Femur (tissue), 1 donor: Measurements from ENCODE around the gene FBXO40.
"Not testable (repeated sequence)": the region's sequence is repeated elsewhere in the genome, so short reads cannot be mapped to it uniquely, and the experiment has no call there.

Experiments
- DNase-seq: peaks from one replicate; pipeline ENCODE4 v3.0.0-alpha.2; 2017

FBXO40 gene, protein sequence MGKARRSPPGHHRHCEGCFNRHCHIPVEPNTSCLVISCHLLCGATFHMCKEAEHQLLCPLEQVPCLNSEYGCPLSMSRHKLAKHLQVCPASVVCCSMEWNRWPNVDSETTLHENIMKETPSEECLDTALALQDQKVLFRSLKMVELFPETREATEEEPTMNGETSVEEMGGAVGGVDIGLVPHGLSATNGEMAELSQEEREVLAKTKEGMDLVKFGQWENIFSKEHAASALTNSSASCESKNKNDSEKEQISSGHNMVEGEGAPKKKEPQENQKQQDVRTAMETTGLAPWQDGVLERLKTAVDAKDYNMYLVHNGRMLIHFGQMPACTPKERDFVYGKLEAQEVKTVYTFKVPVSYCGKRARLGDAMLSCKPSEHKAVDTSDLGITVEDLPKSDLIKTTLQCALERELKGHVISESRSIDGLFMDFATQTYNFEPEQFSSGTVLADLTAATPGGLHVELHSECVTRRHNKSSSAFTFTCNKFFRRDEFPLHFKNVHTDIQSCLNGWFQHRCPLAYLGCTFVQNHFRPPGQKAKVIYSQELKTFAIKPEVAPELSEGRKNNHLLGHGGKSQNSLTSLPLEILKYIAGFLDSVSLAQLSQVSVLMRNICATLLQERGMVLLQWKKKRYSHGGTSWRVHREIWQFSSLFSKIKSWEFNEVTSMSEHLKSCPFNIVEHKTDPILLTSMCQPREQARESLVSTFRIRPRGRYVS

GRCh38 chr3:121592856-121593702 lies at the start of gene FBXO40:
Gene FBXO40 (plus strand): TSS chr3:121593379. CDS start chr3:121620576, 27,197 bp downstream.
- DNase-seq, result peak; percentile 20

DNA sequence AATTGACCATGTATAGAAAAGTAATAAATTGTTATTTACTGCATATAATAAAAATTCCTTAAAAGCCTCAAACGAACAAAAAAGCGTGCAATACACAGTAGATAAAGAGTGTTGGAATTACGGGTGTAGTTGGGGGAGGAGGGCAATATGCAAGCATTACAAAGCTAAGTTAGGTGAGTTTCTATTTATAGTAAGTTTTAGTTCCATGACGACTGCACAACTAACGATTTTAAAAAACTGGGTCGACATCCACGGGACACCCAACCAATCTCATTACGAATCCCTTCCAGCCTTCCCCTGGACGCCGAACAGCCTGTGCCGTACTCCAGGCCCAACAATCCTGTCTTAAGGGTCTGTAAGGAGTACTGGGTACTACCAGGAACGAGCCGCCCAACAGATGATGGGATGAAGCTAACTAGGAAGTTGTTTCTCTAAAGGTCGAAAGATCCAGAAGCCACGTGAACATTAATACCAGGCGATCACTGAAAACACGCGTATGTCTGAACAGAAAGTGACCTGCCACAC lies 48.1 kb upstream of the FBXO40 start:
- DNase-seq, result peak; percentile 21

GRCh38 chr3:121545574-121546455 lies 47.4 kb upstream of the FBXO40 start, which contains the start of gene POLQ:
Gene POLQ (minus strand): TSS chr3:121545988. CDS start chr3:121545877, 111 bp downstream.
- peak; percentile 95 for DNase-seq

- no peak for DNase-seq
Observed at GRCh38 chr3:121552379-121552778, 40.8 kb upstream of the FBXO40 start.

- no peak for DNase-seq
Observed at GRCh38 chr3:121552797-121553196, 40.4 kb upstream of the FBXO40 start.

DNA sequence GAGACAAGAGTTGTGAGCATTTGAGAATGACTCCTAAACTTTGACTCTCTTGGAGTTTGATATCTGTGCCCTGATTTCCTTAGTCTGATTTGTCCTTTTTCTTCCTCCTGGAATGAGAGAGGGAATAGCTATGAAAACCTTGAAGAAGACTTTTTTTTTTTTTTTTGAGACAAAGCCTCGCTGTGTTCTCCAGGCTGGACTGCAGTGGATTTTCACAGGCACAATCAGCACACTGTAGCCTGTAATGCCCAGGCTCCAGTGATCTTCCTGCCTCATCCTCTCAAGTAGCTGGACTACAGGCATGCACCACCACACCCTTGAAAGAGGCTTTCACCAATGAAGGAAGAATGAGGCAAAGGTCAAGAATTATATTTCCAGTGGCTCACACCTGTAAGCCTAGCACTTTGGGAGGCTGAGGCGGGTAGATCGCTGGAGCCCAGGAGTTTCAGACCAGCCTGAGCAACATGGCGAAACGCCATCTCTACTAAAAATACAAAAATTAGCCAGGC lies 35.7 kb upstream of the FBXO40 start:
- no peak for DNase-seq

- no peak for DNase-seq
Observed at GRCh38 chr3:121562148-121562547, 31.0 kb upstream of the FBXO40 start.

DNA sequence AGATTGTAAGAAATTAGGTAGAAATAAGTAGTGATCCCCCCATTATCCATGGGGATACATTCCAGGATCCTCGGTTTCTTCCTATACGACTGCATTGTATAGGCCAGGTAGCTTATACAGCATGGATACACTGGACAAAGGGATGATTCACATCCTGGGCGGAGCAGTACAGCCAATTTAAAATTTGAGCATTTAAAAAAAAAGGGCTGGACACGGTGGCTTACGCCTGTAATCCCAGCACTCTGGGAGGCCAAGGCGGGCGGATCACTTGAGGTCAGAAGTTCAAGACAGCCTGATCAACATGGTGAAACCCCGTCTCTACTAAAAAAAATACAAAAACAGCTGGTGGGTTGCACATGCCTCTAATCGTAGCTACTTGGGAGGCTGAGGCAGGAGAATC lies 26.4 kb upstream of the FBXO40 start:
- DNase-seq, result no peak

DNA sequence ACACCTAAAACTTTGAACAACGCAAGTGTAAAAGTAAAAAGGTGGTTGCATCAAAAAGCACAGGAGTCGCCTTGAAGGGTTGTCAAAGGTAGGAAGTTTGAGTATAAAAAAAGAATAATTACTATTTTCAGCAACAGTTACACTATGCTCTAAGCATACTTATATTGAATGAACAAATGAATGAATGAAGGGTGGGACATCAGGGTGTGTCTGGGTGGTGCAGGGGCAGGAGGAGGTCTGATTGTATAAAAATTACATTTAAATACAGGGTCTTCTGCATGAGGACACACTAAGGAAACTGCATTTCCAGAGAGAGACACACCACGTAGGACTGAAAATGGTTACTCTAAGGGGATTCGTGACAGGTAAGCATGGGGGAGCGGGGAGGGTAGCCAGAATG lies 25.5 kb upstream of the FBXO40 start, which contains the start of gene ARGFX:
TSS of gene ARGFX (plus strand) at position 301 of the 400 bp plus-strand sequence. CDS start 2,765 bp downstream, outside the sequence.
- DNase-seq, result no peak

DNA sequence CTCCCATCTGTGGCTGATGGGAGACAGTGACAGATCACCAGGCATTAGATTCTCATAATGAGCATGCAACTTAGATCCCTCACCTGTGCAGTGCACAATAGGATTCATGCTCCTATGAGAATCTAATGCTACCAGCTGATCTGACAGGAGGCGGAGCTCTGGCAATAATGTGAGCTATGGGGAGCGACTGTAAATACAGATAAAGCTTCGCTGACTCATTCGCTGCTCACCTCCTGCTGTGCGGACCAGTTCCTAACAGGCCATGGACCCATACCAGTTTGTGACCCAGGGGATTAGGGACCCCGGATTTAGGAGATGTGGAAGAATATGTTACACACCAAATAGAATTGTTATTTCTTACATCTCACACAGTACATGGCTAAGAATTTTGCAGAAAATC lies 18.7 kb upstream of the FBXO40 start:
- no peak for DNase-seq

DNA sequence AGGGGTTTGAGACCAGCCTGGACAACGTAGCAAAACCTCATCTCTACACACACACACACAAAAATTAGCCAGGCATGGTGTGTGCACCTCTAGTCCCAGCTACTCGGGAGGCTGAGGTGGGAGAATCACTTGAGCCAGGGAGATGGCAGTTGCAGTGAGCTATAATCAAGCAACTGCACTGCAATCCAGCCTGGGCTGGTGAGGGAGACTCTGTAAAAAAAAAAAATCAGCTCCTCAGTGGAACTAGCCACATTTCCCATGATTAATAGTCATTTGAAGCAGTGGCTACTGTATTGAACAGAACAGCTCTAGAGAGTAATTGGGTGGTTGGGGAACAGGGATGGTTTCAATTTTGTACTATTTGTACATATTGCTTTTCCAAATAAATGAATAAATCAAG lies 11.5 kb upstream of the FBXO40 start:
- no peak for DNase-seq

DNA sequence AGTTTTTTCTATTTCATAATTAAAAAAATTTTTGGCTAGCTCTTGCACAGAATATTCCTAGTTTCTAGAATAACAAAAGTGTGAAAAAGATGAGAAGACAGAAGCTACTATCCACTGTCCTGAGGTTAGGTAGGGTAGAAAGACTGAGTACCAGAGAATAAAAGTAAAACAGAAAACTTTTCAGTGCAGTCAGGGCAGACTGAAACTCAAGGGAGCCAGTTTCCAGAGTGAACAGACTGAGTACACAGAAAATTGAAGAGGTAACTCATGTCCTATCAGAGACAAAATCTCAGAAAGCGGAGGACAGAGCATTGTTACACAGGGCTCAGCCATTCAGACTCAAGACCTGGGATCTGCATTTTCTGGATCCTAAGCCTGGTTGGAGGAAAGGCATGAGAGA lies 8.8 kb upstream of the FBXO40 start:
- DNase-seq, result no peak

GRCh38 chr3:121593806-121594205 lies 627 bp downstream of the FBXO40 start:
- not testable (repeated sequence) for DNase-seq

DNA sequence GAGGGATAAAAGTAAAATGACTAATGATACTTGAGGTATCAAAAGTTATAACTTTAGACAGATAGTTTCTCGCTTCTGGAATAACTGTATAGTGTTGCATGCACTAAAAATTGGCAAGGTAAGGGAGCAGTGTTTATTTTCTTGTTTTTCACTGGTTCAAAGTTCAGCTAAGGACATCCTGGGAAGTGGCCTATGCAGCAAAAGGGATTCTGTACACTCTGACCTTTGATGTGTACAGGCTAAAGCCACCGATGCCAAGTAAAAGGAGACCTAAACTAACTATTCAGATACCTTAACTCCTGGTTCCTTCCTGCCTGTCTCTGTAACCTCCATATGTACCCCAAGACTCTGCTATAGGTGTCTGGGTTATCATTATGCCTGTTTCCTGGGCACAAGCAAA lies 1.7 kb downstream of the FBXO40 start:
- no peak for DNase-seq

DNA sequence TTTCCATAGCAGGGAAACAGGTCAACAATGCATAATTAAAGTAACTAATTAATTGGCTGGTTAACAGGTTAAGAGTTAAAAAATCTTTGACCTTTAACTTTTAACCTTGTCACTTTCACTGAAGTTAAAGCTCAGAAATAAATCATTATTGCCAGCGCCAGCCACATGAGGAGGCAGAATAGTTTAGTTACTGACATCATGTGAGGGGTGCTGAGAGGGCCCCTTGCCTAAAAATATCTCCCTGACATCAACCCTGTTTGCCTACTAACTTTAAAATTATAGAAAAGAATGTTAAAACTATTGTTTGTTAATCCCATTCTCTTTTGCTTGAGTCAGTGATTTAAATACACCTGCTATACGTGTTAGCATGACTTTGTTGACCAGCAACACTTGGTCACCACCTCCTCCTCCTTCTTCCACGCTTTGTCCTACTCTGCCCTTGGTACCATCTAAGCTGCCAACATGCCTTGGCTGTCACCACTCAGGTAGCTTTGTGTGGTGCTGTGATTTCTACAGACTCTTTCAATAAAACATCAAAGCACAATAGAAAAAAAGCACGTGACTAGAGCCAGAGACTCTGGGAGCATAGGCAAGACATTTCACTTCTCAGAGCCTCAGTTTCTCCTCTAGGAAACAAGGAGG lies 2.7 kb downstream of the FBXO40 start:
- no peak for DNase-seq

GRCh38 chr3:121598564-121598963 lies 5.4 kb downstream of the FBXO40 start:
- no peak for DNase-seq

DNA sequence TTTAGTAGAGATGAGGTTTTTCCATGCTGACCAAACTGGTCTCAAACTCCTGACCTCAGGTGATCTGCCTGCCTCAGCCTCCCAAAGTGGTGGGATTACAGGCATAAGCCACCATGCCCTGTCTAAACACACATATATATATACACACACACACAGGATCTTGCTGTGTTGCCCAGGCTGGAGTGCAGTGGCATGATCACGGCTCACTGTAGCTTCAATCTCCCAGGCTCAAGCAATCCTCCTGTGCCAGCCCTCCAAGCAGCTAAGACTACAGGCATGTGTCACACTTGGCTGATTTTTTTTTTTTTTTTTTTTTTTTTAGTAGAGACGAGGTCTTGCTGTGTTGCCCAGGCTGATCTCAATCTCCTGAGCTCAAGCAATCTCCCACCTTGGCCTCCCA lies 6.7 kb downstream of the FBXO40 start:
- DNase-seq, result not testable (repeated sequence)

GRCh38 chr3:121601212-121601812 lies 8.1 kb downstream of the FBXO40 start:
- peak; percentile 19 for DNase-seq

DNA sequence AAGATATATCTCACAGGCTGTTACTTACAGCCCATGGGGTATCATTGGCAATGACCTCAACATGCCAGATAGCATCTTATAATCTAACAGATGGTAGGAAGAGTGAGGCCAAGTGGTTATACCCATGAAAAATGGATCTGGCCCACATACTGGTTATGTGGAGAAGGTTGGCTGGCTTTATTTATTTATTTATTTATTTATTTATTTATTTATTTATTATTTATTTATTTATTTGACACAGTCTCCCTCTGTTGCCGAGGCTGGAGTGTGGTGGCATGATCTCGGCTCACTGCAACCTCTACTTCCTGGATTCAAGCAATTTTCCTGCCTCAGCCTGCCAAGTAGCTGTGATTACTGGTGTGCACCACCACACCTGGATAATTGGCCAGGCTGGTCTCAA lies 11.6 kb downstream of the FBXO40 start:
- no peak for DNase-seq

- DNase-seq, result no peak
Observed at GRCh38 chr3:121606106-121606505, 12.9 kb downstream of the FBXO40 start.

- no peak for DNase-seq
Observed at GRCh38 chr3:121619691-121620090, 26.5 kb downstream of the FBXO40 start.
